Measurements from ENCODE around the gene HOXC5. TPM values are rescaled to one million over a fixed set of nuclear protein-coding genes. Genes with fewer than 3 reads are reported as not detected.

HOXC5 gene
- total RNA-seq, 1 donor from 2014 or later: 0.12 TPM

- no peak for DNase-seq (ENCODE audit: extremely low read depth, low read depth, low spot score)
These were observed 13.6 kb upstream of the HOXC5 start for GRCh38 chr12:54019091-54019811.

- no peak for DNase-seq (ENCODE audit: extremely low read depth, low read depth, low spot score)
These were observed 12.8 kb upstream of the HOXC5 start for GRCh38 chr12:54019924-54020590.

DNA sequence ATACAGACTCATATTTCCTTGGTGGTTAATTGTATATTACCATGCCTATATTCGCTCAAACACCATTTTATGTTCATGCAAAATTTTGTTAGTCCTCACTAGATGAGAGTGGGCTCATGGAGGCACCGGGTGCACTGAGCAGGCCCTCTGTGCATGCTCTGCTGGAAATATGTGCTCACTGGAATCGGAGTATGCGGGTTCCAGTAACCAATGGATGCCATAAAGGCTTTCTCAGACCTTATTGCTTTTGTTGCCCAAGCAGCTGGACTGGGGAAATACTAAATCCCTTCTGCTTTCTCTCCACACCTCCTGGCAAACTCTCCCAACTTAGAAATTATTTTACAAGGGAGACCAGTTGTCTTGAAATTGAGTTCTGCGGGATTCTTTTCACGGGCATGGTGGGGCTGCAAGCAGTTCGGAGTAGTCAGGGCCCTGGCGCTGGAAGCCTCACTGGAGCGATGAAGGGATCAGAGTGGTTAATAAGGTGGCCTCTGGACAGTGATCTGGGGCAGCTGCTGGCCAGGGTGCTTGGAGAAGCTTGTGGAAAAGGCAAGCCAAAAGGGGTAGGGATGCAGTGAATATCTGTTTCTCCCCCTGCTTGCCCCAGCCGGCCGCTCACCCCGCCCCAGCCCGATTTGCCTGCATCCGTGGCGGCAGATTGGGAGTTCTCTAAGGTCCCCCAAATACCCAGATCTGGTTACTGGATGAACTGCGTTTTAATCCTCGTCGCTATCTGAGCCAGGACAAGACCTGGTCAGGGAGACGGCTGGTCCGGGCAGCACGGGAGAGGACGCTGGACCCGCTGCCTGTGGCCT is 12.1 kb upstream of the HOXC5 start:
- DNase-seq (ENCODE audit: extremely low read depth, low read depth, low spot score): no peak

GRCh38 chr12:54021432-54022013 is 11.3 kb upstream of the HOXC5 start:
- no peak for DNase-seq (ENCODE audit: extremely low read depth, low read depth, low spot score)

DNA sequence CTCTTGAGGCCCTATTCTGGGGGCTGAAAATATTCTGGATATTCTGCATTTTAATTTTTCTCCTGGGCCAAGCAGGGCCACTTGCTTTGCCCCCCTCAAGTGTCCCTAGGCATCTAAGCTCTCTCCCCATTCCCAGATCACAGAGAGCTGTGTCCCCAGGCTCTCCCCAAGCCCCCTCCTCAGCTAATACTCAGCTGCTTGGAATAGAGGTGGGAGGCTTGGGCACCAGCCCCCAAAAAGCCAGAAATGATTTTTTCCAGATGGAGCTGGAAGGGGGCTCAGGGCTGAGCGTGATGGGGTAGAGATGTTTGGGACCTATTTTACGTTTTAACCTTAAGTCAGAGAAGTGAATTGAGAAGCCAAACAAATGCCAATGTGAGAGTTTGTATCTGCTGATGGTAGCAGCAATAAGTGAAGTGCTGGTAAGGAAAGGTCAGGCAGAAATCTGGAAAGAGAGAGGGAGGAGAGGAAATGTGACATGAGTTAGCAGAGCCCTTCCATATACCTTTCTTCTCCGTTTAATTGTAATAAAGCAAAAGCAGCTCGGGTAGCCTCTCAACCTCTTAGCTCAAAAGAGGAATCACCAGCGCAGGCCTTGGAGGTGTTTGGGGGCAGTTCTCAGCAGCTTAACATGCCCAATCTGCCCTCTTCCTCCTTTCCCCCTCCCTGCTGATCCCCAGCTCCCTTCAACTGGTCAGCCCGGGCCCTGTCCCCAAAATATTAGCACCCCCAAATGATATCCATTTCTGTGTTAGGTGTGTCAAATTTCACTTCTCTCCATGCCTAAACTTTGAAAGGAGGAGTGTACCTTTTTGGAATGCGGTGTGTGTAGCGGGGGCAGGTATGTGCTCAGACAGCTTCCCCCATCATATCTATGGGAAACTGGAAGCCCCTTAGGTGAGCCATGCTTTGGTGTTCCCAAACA is 9.6 kb upstream of the HOXC5 start:
- DNase-seq (ENCODE audit: extremely low read depth, low read depth, low spot score): no peak

- no peak for DNase-seq (ENCODE audit: extremely low read depth, low read depth, low spot score)
These were observed 8.7 kb upstream of the HOXC5 start for GRCh38 chr12:54024127-54024526.

DNA sequence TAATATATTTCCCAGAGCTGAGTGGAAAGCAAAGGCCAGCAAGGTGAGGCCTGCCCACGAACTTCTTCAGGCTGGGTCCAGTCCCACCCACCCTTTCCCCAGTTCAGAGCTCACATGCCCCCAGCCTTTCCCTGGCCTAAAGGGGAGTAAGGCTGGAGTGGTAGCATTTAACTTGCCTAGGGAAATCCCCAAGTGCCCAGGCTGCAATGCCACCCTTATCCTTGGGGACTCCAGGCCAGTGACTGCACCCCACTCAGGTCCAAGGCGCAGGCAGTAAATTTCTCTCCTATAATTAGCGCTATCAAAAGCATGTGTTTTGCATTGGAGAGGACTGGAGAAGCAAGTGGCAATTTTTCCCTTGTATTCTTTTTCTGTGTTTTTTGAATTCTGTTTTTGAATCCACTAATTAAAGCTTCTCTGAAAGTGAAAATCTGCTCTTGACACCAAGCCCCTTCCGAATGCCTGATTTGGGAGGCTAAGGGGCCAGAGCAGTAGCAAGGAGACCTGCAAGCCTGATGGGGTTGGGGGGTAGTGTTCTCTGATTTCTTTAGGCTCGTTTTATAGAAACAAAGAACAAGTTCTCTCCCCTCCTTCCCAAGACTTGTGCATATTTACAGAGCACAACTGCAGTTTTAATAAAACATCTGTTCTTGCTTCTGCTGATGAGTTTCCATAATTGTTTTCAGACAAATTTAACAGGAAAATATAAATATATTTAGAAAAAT is 8.1 kb upstream of the HOXC5 start:
- no peak for DNase-seq (ENCODE audit: extremely low read depth, low read depth, low spot score)

DNA sequence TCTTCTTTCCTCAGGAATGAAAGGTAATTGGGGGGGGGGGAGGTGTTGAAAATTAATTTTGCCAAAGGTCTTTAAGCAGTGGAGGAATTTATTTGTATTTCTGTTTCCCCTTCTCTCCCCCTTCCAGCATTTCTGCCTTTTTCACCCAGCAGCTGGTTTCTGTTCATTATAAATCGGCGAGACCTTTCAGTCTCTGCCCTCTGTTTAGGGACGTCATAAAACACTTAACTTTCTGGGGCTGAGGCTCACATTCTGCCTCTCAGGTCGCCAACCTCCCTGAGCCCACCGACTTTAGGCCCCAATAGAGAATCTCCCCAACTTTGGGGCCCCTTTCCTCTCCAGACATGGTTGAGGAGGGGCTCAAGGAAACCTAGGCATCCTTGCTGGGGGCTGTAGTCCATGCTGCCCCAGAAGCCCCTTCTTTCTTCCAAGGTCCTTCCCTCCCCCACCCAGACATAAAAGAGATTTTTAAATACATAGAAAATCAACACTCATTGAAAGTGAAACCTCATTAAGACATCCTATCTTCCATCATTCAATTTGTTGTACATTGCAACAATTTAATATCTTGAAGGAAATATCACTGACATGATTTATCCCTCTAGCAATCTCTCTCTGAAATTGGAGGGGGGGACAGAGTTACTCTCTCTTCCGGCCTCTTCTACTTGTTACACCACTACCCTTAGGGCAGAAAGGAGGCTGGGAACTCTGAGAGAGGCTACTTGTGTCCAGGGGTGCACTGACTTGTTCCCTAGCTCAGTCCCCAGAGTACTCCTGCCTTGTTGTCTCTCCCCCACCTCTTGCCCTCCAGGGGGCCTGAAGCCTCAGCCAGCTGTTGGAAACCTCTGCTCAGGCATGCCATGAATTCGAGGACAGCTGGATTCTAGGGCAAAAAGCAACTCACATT is 7.1 kb upstream of the HOXC5 start:
- DNase-seq (ENCODE audit: extremely low read depth, low read depth, low spot score): no peak

GRCh38 chr12:54026640-54027441 is 6.0 kb upstream of the HOXC5 start:
- DNase-seq (ENCODE audit: extremely low read depth, low read depth, low spot score): no peak

GRCh38 chr12:54027442-54027786 is 5.4 kb upstream of the HOXC5 start:
- DNase-seq (ENCODE audit: extremely low read depth, low read depth, low spot score): no peak

DNA sequence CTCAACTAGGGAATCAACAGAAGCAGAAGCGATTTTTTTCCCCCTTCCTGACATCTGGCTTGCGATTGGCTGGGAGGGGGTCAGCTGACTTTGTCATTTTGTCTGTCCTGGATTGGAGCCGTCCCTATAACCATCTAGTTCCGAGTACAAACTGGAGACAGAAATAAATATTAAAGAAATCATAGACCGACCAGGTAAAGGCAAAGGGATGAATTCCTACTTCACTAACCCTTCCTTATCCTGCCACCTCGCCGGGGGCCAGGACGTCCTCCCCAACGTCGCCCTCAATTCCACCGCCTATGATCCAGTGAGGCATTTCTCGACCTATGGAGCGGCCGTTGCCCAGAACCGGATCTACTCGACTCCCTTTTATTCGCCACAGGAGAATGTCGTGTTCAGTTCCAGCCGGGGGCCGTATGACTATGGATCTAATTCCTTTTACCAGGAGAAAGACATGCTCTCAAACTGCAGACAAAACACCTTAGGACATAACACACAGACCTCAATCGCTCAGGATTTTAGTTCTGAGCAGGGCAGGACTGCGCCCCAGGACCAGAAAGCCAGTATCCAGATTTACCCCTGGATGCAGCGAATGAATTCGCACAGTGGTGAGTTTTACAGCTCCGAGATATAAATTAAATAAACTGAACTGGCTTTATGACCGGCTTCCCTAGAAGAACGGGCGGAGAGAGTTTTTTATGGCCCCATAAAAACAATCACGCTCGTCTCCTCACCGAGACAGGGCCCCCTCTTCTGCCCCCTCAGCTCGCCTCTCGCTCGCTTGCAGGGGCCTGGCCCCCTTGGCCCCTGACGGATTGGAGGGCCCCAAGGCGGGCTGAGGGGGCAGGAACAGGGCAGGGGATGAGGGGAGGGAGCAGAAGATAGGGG is 4.3 kb upstream of the HOXC5 start, which contains the start of gene HOXC6:
TSS of gene HOXC6 (plus strand) at position 127 of the 888 bp plus-strand sequence. CDS start at position 209, 82 bp downstream.
- no peak for DNase-seq (ENCODE audit: extremely low read depth, low read depth, low spot score)

- DNase-seq (ENCODE audit: extremely low read depth, low read depth, low spot score): no peak
These were observed 3.1 kb upstream of the HOXC5 start for GRCh38 chr12:54029529-54030441.

- no peak for DNase-seq (ENCODE audit: extremely low read depth, low read depth, low spot score)
These were observed 2.4 kb upstream of the HOXC5 start for GRCh38 chr12:54030442-54030801.

DNA sequence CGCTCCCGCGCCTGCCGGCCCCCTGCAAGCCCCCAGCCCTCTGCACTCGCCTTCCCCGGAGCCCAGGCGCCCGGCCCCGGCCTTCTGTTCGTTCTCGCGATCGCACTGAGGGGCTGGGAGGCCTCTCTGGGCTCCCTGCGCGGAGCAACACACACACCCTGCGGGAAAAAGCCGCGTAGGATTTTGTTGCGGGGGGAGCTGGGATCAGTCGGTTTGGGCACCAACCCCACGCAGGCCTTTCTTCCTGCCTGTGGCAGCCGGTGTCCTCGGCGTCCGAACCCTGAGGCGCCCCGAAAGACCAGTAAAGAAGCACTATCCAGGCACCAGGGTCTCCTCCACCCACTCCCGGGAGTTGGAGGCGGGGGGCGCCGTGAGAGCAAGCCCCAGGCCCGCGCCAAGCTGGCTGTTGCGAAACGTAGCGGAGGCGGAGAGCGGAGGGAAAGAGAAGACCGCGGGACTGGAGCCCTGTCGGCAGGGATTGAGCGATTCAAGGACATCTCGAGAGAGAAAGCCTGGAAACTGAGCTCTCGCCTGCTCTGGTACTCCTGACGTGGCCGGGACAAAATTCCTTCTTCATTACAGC is 1.9 kb upstream of the HOXC5 start:
- no peak for DNase-seq (ENCODE audit: extremely low read depth, low read depth, low spot score)

GRCh38 chr12:54031480-54031879 is 1.4 kb upstream of the HOXC5 start:
- no peak for DNase-seq (ENCODE audit: extremely low read depth, low read depth, low spot score)
